Esophagus squamous epithelium (tissue), 5 donors: Measurements from ENCODE around the gene ADRA2A. TPM values are rescaled to one million over a fixed set of nuclear protein-coding genes. Genes with fewer than 3 reads are reported as not detected.

ENCODE experiments used
- DNase-seq: peaks from one replicate; lab custom pipeline; 2025; lab: John Stamatoyannopoulos, UW
- H3K27ac ChIP-seq, 4 donors: fragments of 200-600 bp; sonication (generic); one replicate each; pipeline ENCODE4 v1.5.1; 2016 to 2019; ENCODE audit warnings: mild to moderate bottlenecking in 1 of 4
- H3K27me3 ChIP-seq, 4 donors: fragments of 200-600 bp; sonication (generic); 1 replicate in 3 of 4; 2 replicates in 1 of 4; pipeline versions ENCODE4 v1.5.1 to v1.6.0; 2017 to 2021; ENCODE audit warnings: antibody characterized with exemption in 1 of 4
- H3K36me3 ChIP-seq, 3 donors: fragments of 200-600 bp; sonication (generic); one replicate each; pipeline ENCODE4 v1.5.1; 2016 to 2019
- H3K4me1 ChIP-seq, 3 donors: fragments of 200-600 bp; sonication (generic); one replicate each; pipeline ENCODE4 v1.5.1; 2017 to 2019
- H3K4me3 ChIP-seq, 4 donors: fragments of 200-600 bp; sonication (generic); 1 replicate in 3 of 4; 2 replicates in 1 of 4; pipeline ENCODE4 v1.5.1; 2016 to 2019; ENCODE audit warnings: mild to moderate bottlenecking in 2 of 4, moderate library complexity in 1 of 4
- H3K9me3 ChIP-seq, 3 donors: fragments of 200-600 bp; sonication (generic); one replicate each; pipeline ENCODE4 v1.5.1; 2016 to 2019
- POLR2A ChIP-seq, 4 donors: fragments of 450-650 bp; IDR thresholded peaks; one replicate each; pipeline ENCODE4 v1.6.1; 2017; ENCODE audit warnings: antibody characterized with exemption in 4 of 4, mild to moderate bottlenecking in 4 of 4, moderate library complexity in 3 of 4
- WGBS, 2 donors: methylation state at CpG; one replicate each; pipeline ENCODE4 v1.1.5; 2018; 5-methylcytosine and 5-hydroxymethylcytosine counted together
- intact Hi-C: fragments of 100-400 bp; cut with DNase I; formaldehyde crosslinking; loops from one replicate; pipeline ENCODE4 v1.15.0; 2022
- total RNA-seq, 4 donors: library from RNA; depleted of rRNA; stranded (reverse); fragments of >200 nt; gene quantifications; one replicate each; pipeline ENCODE4 v1.1.0, GENCODE V29; 2016
- TF ChIP-seq, protein P1 (sequence below), 6 experiments: fragments of 450-650 bp in 4 of 6; fragments of 200-600 bp in 2 of 6; sonication (generic) in 2 of 6; IDR thresholded peaks; one replicate each; pipeline ENCODE4 v1.5.1; 2016 to 2019; ENCODE audit warnings: antibody characterized with exemption in 6 of 6, mild to moderate bottlenecking in 4 of 6, moderate library complexity in 4 of 6
- donor health status: DM: yes; HTN: yes; CAD: no.

The ADRA2A gene
- total RNA-seq, 4 donors from 2014 or later = 0.38 to 1.1 (median 0.40) TPM; not detected in 1

DNA sequence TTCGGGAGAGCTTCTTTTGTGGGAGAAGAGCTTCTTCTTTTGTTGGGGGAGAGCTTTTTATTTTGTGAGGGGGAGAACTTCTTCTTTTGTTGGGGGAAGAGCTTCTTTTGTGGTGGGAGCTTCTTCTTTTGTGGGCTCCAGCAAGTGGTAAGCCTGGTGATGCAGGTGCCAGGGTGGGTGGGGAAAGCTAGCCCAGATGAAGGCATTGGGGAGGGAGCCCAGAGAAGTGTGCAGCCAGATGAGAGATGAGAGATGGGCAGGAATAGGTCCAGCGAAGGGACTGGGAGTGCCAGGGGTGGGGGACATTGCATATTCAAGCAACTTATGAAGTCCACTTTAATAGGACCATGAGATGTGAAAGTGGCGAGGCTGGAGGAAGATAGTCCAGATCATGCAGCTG, 9.7 kb downstream of the ADRA2A start:
- H3K4me3 ChIP-seq = no peak overlapping the region
- no peaks in the 10 kb centered on the region for H3K36me3 ChIP-seq
- H3K9me3 ChIP-seq = no peaks in the 10 kb centered on the region
- intact Hi-C loops = no loop called here
- TF ChIP-seq, protein P1, sequence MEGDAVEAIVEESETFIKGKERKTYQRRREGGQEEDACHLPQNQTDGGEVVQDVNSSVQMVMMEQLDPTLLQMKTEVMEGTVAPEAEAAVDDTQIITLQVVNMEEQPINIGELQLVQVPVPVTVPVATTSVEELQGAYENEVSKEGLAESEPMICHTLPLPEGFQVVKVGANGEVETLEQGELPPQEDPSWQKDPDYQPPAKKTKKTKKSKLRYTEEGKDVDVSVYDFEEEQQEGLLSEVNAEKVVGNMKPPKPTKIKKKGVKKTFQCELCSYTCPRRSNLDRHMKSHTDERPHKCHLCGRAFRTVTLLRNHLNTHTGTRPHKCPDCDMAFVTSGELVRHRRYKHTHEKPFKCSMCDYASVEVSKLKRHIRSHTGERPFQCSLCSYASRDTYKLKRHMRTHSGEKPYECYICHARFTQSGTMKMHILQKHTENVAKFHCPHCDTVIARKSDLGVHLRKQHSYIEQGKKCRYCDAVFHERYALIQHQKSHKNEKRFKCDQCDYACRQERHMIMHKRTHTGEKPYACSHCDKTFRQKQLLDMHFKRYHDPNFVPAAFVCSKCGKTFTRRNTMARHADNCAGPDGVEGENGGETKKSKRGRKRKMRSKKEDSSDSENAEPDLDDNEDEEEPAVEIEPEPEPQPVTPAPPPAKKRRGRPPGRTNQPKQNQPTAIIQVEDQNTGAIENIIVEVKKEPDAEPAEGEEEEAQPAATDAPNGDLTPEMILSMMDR (IDR thresholded peaks at IDR 0.05) = no peak
- TF ChIP-seq POLR2A (IDR thresholded peaks at IDR 0.05) = no peak
- WGBS, 2 donors = 79 to 94% methylated on average over 2 of the region's 3 CpGs
- no peaks in the 10 kb centered on the region for H3K4me1 ChIP-seq
- H3K27me3 ChIP-seq = peaks cover 0 to 14% (median 0%) of the 10 kb centered on the region in 4 donors
- DNase-seq = no peak
- no peak overlapping the region for H3K27ac ChIP-seq

DNA sequence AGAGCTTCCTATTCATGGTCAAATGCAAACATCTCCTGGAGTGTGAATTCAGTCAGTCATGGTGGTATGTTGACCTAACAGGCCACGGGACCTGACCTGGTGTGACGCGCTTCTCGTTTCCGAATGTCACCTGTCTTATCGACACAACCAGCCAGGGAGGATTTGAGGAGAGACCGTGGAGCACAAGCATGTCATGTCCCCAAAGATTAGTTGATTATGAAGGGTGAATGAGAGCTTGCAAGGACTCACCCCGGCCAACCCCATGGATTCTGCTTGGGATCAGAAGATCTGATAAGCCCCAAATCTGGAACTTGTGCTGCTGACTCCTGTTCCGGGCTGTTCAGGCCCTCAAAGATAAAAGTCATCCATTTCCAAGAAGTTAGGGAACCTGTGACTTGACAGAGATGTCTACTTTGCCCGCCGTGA, 10.5 kb downstream of the ADRA2A start:
- no peak for DNase-seq

DNA sequence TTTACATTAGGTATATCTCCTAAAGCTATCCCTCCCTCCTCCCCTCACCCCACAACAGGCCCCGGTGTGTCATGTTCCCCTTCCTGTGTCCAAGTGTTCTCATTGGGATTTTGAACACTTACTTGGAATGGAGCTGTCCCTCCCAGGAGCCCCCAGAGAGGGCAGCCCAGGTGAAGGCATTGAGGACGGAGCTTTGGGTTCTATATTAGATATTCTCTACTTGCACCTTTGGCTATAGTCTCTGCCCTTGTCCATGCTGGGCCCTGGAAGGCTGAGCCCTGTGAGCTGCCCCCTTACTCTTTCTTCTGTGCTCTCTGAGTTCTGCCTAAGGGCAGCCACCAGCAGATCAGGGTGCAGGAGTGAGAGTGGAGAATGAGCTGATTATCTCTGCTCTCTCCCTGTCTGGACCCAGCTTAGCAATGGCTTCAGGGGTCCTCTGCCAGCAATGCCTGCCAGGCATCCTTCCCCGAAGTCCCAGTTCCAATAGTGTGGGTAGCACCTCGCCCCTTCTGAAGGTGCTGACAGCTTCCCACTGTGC, 11.2 kb downstream of the ADRA2A start:
- Histone ChIP-seq H3K27me3 (no peaks in the 10 kb centered on the region), H3K4me3 (no peak overlapping the region), H3K9me3 (no peaks in the 10 kb centered on the region), H3K36me3 (no peaks in the 10 kb centered on the region), H3K27ac (no peak overlapping the region), H3K4me1 (no peaks in the 10 kb centered on the region)
- TF ChIP-seq, protein P1 (IDR thresholded peaks at IDR 0.05) = no peak
- no peak for TF ChIP-seq POLR2A (IDR thresholded peaks at IDR 0.05)
- WGBS, 2 donors = 75 to 76% methylated on average over 3 to 4 of the region's 4 CpGs
- no peak for DNase-seq
- intact Hi-C loops = no loop called here

More for the DNA sequence above, 10.5 kb downstream of the ADRA2A start:
- Histone ChIP-seq H3K27me3 (peaks cover 0 to 6% (median 0%) of the 10 kb centered on the region in 4 donors), H3K4me1 (no peaks in the 10 kb centered on the region), H3K9me3 (no peaks in the 10 kb centered on the region), H3K27ac (no peak overlapping the region), H3K36me3 (no peaks in the 10 kb centered on the region), H3K4me3 (no peak overlapping the region)
- intact Hi-C loops = no loop called here
- 88 to 89% methylated on average over 6 to 11 of the region's 11 CpGs for WGBS, 2 donors
- no peak for TF ChIP-seq POLR2A (IDR thresholded peaks at IDR 0.05)
- TF ChIP-seq, protein P1 (IDR thresholded peaks at IDR 0.05) = no peak

DNA sequence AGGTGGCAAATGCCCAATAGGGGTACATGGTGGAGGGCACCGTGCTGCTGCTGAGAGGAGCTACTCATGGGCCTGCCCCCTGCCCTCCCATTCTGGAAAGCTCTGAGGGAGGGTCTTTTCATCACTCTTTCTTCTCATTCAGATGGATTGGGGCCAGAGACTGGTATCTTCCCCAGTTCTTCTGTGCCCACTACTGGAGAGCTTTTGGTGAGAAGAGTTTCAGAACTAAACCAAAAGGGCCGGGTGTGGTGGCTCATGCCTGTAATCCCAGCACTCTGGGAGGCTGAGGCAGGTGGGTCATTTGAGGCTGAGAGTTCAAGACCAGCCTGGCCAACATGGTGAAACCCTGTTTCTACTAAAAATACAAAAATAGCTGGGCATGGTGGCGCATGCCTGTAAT, 12.5 kb downstream of the ADRA2A start:
- H3K27me3 ChIP-seq = no peaks in the 10 kb centered on the region
- 100% methylated on average over 1 to 2 of the region's 3 CpGs for WGBS, 2 donors
- H3K4me3 ChIP-seq = no peak overlapping the region
- no peaks in the 10 kb centered on the region for H3K4me1 ChIP-seq
- no peak for DNase-seq
- H3K27ac ChIP-seq = no peak overlapping the region
- intact Hi-C loops = no loop called here
- H3K9me3 ChIP-seq = no peaks in the 10 kb centered on the region
- no peaks in the 10 kb centered on the region for H3K36me3 ChIP-seq
- no peak for TF ChIP-seq POLR2A (IDR thresholded peaks at IDR 0.05)
- TF ChIP-seq, protein P1 (IDR thresholded peaks at IDR 0.05) = no peak

DNA sequence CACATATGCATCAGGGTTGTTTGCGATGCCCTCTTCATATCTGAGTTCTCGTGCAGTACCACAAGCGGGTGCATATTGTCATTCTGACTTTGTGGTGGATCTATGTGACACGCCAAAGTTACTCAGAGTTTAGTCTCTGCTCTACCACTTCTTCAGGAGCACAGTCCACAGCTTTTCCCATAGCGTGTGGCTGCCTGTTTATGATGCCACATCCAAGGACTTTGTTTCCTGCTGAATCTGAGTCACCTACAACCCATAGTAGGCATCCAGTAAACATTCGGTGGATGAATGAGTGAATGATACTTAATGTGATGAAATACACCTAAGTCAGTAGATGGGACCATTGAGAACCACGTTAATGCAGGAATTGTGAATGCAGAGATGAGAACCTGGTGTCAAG, 15.0 kb downstream of the ADRA2A start:
- no peak for DNase-seq
- Histone ChIP-seq H3K4me1 (no peaks in the 10 kb centered on the region), H3K9me3 (no peaks in the 10 kb centered on the region), H3K27me3 (no peaks in the 10 kb centered on the region), H3K27ac (no peak overlapping the region), H3K4me3 (no peak overlapping the region), H3K36me3 (no peaks in the 10 kb centered on the region)
- WGBS, 2 donors = 71 to 83% methylated on average over 5 to 7 of the region's 7 CpGs
- TF ChIP-seq POLR2A (IDR thresholded peaks at IDR 0.05) = no peak
- TF ChIP-seq, protein P1 (IDR thresholded peaks at IDR 0.05) = no peak
- intact Hi-C loops = no loop called here
